ENCODE measurements around the gene TK1.
"Not testable (repeated sequence)": the region's sequence is repeated elsewhere in the genome, so short reads cannot be mapped to it uniquely, and the experiment has no call there.

The TK1 gene

GRCh38 chr17:78151514-78152008 is 35.3 kb downstream of the TK1 start:
- DNase-seq (ENCODE audit: low read depth, low spot score): no peak

GRCh38 chr17:78148286-78149016 is 38.4 kb downstream of the TK1 start:
- DNase-seq (ENCODE audit: low read depth, low spot score): no peak

- no peak for DNase-seq (ENCODE audit: low read depth, low spot score)
These were observed 39.4 kb downstream of the TK1 start for GRCh38 chr17:78147315-78147998.

DNA sequence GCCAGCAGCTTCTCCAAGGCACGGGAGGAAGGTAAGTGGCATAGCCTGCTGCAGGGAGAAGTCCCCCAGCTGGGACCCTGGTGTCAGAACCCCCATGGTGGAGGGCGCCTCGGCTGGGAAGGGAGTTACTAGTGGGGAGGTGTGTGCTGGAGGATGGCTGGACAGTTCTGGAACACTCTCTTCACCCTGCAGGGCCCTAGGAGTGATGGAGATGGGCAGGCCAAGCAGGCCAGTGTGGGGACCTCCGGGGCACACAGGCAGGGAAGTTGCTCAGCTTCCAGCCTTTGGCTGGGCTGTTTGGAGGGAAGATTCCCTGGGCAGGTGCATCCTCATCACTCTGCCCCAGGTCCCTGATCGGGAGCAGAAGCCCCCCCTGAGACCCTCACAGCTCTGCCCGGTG is 40.0 kb downstream of the TK1 start:
- DNase-seq (ENCODE audit: low read depth, low spot score): no peak

DNA sequence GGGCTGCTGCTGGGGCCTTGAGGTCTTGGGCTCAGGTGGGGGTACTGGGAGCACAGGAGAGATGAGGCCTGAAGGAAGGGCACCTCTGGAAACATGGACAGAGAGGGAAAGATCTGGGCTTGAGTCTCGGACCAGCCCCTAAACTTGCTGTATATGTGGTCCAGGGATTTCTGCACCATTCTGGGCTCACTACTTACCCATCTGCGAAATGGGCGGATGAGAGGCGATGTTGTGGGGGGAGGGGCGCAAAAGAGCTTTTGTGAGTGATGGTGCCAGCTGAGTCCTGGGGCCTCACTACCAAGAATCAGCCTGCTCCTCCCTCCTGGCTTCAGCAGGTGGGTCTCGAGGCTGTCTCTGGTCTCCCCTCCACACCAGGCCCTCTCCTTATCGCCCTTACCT is 40.4 kb downstream of the TK1 start:
- DNase-seq (ENCODE audit: low read depth, low spot score): no peak

DNA sequence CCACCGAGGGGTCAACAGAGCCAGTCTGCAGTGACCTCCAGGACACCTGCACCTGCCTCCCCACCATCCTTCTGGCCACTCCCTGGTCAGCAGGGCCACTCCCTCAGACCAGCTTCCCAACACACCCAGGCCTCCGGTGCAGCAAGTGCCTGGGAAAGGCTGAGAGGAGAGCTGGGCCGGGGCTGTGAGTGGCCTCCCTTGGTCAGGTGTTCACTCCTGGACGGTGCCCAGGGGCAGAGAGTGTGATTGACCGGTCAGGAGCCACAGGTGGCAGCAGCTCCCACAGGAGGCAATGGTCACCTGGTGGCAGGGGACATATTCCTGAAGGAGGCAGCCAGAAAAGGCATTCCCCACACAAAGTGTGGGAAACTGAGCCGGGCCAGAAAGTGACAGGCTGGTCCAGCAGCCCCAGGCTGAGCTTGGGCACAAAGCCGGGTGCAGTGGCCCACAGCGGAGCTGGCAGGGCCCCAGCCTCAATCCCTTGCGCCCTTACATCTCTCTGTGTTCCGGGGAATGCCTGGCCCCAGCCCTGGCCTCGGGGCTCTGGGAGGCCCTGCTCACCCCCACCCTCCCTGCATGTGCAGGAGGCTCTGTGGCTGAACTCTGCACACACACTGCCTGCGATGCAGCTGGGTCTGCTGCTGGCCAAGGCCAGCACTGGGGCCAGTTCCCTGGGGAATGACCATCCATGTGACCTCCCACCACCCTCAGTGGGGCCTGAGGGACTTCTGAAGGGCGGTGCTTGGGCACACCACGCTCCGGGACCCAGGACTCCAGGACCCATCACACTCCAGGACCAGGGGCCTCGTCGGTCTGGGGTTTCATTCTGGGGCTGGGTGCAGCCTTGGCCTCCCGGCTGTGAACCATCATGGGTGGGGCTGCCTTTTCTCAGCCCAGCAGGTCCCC is 41.9 kb downstream of the TK1 start:
- no peak for DNase-seq (ENCODE audit: low read depth, low spot score)

GRCh38 chr17:78144147-78144719 is 42.6 kb downstream of the TK1 start:
- peak; percentile 89 for DNase-seq (ENCODE audit: low read depth, low spot score)

GRCh38 chr17:78143214-78144146 is 43.4 kb downstream of the TK1 start:
- DNase-seq (ENCODE audit: low read depth, low spot score): no peak

DNA sequence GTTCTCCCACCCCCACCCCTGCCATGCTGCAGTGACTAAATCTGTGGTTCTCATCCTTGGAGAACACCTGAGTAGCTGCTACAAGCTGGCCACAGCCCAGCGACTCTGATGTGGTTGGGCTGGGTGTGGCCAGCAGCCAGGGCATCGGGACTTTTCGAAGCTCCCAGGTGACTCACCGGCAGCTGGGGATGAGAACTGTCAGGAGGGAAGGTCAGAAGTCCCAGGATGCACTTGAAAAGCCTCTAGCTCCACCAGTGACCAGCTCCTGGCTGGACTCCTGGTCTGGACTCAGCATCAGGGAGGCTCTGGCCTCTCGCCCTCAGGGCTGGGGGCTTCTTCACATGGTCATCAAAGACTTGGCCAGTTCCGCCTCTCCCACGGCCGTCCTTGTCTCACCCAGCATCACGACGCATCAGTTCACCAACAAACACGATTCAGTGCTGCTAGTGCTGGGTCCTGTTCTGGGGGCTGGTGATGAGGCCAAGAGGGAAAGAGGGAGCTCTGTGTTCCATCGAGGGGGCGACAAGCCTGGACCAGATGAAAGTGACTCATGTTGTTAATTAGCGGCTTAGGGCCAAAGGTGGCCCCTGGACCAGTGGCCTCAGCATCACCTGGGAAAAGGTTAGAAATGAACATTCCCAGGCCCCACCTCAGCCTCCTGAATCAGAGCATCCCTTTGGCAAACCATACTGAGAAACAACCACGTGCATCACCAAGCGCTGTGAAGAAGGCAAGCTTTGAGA is 44.6 kb downstream of the TK1 start:
- DNase-seq (ENCODE audit: low read depth, low spot score): no peak

GRCh38 chr17:78141437-78142118 is 45.3 kb downstream of the TK1 start:
- DNase-seq (ENCODE audit: low read depth, low spot score): no peak

- no peak for DNase-seq (ENCODE audit: low read depth, low spot score)
These were observed 46.4 kb downstream of the TK1 start for GRCh38 chr17:78140169-78141051.

- not testable (repeated sequence) for DNase-seq (ENCODE audit: low read depth, low spot score)
These were observed 47.0 kb downstream of the TK1 start for GRCh38 chr17:78139861-78140168.

- no peak for DNase-seq (ENCODE audit: low read depth, low spot score)
These were observed 48.4 kb downstream of the TK1 start for GRCh38 chr17:78138204-78139060.

DNA sequence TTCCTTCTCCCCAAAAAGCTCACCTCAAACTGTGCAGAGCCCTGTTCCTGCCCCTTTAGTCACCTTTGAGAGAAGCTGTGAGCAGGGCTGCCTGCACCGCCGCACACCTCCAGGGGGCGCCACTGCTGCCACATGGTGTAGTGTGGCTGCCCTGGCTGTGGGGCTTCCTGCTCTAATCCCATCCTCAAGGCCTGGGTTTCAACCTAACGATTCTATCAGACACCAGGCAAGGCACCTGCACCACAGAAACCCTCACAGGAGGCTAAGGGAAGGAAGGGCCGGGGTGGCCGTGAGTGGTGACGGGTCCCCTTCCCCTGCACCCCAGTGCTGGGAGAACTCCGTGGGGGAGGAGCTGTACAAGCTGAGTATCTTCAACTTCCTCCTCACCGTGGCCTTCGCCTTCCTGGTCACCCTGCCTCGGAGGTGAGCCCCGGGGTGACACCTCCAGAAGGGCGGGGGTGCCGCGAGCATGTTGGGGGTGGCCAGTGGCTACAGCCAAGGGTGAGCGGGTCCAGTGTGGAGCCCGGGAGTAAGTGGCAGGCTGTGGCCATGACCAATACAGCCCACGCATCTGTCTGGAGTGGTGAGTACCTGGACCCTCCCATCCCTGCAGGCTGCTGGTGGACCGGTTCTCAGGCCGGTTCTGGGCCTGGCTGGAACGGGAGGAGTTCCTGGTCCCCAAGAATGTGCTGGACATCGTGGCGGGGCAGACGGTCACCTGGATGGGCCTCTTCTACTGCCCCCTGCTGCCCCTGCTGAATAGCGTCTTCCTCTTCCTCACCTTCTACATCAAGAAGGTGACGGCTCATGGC is 49.3 kb downstream of the TK1 start:
- DNase-seq (ENCODE audit: low read depth, low spot score): no peak

GRCh38 chr17:78135858-78136500 is 50.9 kb downstream of the TK1 start:
- no peak for DNase-seq (ENCODE audit: low read depth, low spot score)

GRCh38 chr17:78134899-78135385 is 51.9 kb downstream of the TK1 start:
- no peak for DNase-seq (ENCODE audit: low read depth, low spot score)

All from smooth muscle cell of the brain vasculature (primary cell).